ENCODE data around the gene NUDT16L1.

NUDT16L1 gene

DNA sequence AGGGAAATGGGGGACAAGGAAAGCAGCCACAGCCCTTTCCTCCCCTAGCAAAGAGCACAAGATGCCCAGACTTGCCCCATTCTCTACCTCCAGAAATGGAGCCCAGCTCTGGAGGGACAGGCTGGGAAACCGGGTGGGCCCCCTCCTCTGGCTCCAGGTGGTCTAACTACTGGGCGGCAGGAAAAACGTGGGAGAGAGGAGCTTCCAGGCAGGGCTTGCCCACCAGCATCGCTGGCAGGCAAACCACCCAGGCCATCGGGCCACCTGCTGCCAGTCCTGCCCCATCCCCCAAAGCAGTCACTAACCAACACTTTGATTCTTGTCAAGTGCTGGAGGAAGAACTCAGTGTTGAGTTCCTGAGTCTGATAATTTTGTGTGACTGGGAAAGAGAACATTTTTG, 25.1 kb downstream of the NUDT16L1 start:
- Histone ChIP-seq H3K27ac (replicated peaks) (no peak overlapping the region), H3K27me3 (ENCODE audit: insufficient read depth, poor library complexity, severe bottlenecking) (no peaks in the 10 kb centered on the region), H3K4me3 (replicated peaks; ENCODE audit: insufficient read depth, low read length) (no peak overlapping the region)
- TF ChIP-seq GABPA (IDR thresholded peaks at IDR 0.05; ENCODE audit: low read depth) (no peak), SPI1 (IDR thresholded peaks at IDR 0.05; ENCODE audit: borderline replicate concordance, low read depth) (no peak), POLR2AphosphoS5 (IDR thresholded peaks at IDR 0.05; ENCODE audit: low read depth) (no peak)
- TF ChIP-seq, protein P1, sequence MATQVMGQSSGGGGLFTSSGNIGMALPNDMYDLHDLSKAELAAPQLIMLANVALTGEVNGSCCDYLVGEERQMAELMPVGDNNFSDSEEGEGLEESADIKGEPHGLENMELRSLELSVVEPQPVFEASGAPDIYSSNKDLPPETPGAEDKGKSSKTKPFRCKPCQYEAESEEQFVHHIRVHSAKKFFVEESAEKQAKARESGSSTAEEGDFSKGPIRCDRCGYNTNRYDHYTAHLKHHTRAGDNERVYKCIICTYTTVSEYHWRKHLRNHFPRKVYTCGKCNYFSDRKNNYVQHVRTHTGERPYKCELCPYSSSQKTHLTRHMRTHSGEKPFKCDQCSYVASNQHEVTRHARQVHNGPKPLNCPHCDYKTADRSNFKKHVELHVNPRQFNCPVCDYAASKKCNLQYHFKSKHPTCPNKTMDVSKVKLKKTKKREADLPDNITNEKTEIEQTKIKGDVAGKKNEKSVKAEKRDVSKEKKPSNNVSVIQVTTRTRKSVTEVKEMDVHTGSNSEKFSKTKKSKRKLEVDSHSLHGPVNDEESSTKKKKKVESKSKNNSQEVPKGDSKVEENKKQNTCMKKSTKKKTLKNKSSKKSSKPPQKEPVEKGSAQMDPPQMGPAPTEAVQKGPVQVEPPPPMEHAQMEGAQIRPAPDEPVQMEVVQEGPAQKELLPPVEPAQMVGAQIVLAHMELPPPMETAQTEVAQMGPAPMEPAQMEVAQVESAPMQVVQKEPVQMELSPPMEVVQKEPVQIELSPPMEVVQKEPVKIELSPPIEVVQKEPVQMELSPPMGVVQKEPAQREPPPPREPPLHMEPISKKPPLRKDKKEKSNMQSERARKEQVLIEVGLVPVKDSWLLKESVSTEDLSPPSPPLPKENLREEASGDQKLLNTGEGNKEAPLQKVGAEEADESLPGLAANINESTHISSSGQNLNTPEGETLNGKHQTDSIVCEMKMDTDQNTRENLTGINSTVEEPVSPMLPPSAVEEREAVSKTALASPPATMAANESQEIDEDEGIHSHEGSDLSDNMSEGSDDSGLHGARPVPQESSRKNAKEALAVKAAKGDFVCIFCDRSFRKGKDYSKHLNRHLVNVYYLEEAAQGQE (IDR thresholded peaks at IDR 0.05; ENCODE audit: insufficient replicate concordance, low read depth) = no peak
- TF ChIP-seq, protein P2, sequence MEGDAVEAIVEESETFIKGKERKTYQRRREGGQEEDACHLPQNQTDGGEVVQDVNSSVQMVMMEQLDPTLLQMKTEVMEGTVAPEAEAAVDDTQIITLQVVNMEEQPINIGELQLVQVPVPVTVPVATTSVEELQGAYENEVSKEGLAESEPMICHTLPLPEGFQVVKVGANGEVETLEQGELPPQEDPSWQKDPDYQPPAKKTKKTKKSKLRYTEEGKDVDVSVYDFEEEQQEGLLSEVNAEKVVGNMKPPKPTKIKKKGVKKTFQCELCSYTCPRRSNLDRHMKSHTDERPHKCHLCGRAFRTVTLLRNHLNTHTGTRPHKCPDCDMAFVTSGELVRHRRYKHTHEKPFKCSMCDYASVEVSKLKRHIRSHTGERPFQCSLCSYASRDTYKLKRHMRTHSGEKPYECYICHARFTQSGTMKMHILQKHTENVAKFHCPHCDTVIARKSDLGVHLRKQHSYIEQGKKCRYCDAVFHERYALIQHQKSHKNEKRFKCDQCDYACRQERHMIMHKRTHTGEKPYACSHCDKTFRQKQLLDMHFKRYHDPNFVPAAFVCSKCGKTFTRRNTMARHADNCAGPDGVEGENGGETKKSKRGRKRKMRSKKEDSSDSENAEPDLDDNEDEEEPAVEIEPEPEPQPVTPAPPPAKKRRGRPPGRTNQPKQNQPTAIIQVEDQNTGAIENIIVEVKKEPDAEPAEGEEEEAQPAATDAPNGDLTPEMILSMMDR (IDR thresholded peaks at IDR 0.05; ENCODE audit: insufficient read depth, low read length) = no peak
- DNase-seq (ENCODE audit: low read depth in 1 of 2, low spot score in 1 of 2) = no peak

DNA sequence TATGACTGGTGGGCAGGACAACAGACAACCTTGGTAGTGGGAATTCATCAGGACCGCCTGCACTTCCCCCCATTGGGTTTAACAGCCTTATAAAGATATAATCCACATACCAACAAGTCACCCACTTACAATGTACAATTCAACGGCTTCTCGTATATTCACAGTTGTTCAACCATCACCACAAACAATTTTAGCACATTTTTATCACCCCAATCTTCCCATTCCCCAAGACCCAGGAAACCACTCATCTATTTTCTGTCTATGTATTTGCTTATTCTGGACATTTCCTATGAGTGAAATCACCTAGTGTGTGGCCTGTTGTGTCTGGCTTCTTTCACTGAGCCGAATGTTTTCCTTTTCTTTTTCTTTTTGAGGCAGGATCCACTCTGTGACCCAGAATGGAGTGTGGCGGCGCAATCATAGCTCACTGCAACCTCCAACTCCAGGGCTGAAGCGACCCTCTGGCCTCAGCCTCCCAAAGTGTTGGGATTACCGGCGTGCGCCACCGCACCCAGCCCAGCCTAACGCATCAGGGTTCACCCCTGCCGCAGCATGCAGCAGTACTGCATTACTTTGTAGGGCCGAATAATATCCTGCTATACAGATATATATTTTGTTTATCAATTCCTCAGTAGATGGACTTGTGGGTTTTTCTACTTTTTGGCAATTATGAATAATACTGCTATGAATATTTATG, 29.9 kb downstream of the NUDT16L1 start:
- Histone ChIP-seq H3K27me3 (ENCODE audit: insufficient read depth, poor library complexity, severe bottlenecking) (no peaks in the 10 kb centered on the region), H3K4me3 (replicated peaks; ENCODE audit: insufficient read depth, low read length) (no peak overlapping the region), H3K27ac (replicated peaks) (no peak overlapping the region)
- TF ChIP-seq GABPA (IDR thresholded peaks at IDR 0.05; ENCODE audit: low read depth) = no peak
- no peak for DNase-seq (ENCODE audit: low read depth in 1 of 2, low spot score in 1 of 2)

DNA sequence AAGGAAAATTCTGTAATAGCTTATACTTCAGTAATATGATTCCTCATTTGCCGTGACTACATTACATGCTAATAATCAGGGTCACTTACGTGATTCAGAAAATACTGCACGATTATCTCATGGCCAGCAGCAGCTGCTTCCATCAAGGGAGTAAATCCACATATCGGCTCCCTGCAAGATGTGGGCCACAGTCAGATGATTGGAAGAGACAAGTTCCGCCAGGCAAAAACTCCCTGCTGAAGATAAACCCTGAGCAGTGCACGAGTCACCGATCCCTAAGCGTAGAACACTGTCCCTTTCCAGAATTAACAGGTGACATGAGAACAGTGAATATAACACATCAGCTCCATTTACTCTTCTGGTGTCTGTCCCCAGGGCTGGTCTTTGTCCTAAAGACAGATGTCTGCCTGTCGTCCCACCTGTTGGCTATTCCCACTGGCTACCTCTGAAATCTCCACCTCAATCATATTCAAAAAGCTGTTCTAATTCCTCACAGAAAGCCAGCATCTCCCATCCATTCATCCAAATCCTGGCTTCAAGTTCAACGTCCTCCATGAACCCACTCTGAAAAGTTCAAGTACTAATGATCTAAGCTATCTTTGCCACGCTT, 31.4 kb downstream of the NUDT16L1 start:
- Histone ChIP-seq H3K4me3 (replicated peaks; ENCODE audit: insufficient read depth, low read length) (no peak overlapping the region), H3K27ac (replicated peaks) (no peak overlapping the region), H3K27me3 (ENCODE audit: insufficient read depth, poor library complexity, severe bottlenecking) (no peaks in the 10 kb centered on the region)
- TF ChIP-seq, protein P2 (IDR thresholded peaks at IDR 0.05; ENCODE audit: insufficient read depth, low read length) = no peak
- TF ChIP-seq, protein P1 (IDR thresholded peaks at IDR 0.05; ENCODE audit: insufficient replicate concordance, low read depth) = no peak
- no peak for TF ChIP-seq POLR2AphosphoS5 (IDR thresholded peaks at IDR 0.05; ENCODE audit: low read depth)
- TF ChIP-seq GABPA (IDR thresholded peaks at IDR 0.05; ENCODE audit: low read depth) = no peak
- no peak for TF ChIP-seq SPI1 (IDR thresholded peaks at IDR 0.05; ENCODE audit: borderline replicate concordance, low read depth)
- no peak for DNase-seq (ENCODE audit: low read depth in 1 of 2, low spot score in 1 of 2)

DNA sequence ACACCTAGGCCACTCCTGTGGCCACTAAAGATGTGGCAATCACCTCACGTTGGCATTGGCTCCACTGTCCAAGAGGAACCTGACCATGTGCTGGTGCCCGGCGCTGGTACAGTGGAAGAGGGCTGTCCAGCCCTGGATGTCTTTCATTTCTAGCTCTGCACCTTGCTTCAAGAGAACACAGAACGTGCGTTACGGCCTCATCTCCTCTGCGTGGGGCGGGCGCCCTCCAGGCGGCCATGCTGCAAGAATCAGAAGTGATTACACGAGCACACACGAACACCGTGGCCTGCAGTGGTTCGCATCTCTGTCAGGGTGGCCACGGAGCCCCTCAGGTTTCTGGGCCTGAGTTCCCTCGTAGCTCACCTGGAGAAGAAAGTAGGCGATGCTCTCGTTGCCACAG, 33.3 kb downstream of the NUDT16L1 start:
- no peak overlapping the region for H3K4me3 ChIP-seq (replicated peaks; ENCODE audit: insufficient read depth, low read length)
- TF ChIP-seq, protein P1 (IDR thresholded peaks at IDR 0.05; ENCODE audit: insufficient replicate concordance, low read depth) = no peak
- TF ChIP-seq, protein P2 (IDR thresholded peaks at IDR 0.05; ENCODE audit: insufficient read depth, low read length) = no peak
- no peak for TF ChIP-seq SPI1 (IDR thresholded peaks at IDR 0.05; ENCODE audit: borderline replicate concordance, low read depth)
- TF ChIP-seq POLR2AphosphoS5 (IDR thresholded peaks at IDR 0.05; ENCODE audit: low read depth) = no peak
- no peak for TF ChIP-seq GABPA (IDR thresholded peaks at IDR 0.05; ENCODE audit: low read depth)
- DNase-seq (ENCODE audit: low read depth in 1 of 2, low spot score in 1 of 2) = no peak
- no peak overlapping the region for H3K27ac ChIP-seq (replicated peaks)
- H3K27me3 ChIP-seq (ENCODE audit: insufficient read depth, poor library complexity, severe bottlenecking) = no peaks in the 10 kb centered on the region
